D721Med (cell line): Measurements from ENCODE around the gene ITGA2.

ENCODE experiments used
- DNase-seq: peaks from one replicate; pipeline ENCODE4 v3.0.0; 2011; ENCODE audit warnings: low spot score; ENCODE audit not compliant: insufficient read length
- FAIRE-seq: peaks from 2 replicates; lab custom pipeline; 2011; peaks lifted over from hg19 to GRCh38; lab: Jason Lieb, UNC
- TF ChIP-seq, protein P1 (sequence below): IDR thresholded peaks from 2 replicates; pipeline ENCODE4 v1.5.1; 2012; ENCODE audit warnings: mild to moderate bottlenecking, control low read depth; ENCODE audit not compliant: insufficient read depth; ENCODE audit errors: missing control alignments

ITGA2 gene

DNA sequence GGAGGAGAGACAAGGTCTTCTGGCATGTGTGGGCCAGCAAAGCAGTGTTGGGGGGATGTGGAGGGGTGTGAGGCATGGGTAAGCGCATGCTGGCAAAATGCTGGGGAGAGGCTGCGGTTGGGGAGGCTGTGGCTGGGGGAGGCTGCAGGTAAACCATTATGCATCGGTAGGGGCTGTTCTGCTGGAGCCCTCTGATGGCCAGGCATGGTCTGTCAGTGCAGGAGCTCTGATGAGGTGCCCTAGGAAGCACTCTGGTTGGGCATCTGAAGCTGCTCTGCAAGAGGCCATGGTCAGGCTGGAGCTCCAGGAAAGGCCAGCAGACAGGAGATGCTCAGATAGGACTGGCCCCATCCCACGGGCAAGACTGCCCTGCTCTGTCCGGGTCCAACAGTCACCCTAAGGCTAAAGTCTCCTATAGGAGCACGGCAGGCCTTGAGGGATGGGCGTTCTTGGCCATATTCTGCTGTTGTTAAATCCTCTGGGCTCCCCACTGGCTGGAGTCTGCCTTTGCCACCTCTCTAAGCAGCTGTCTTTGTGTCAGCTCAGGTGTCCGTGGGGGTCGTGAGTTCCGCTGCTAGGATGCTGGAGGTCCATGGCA lies 28.7 kb downstream of the ITGA2 start:
- no peak for FAIRE-seq
- TF ChIP-seq, protein P1, sequence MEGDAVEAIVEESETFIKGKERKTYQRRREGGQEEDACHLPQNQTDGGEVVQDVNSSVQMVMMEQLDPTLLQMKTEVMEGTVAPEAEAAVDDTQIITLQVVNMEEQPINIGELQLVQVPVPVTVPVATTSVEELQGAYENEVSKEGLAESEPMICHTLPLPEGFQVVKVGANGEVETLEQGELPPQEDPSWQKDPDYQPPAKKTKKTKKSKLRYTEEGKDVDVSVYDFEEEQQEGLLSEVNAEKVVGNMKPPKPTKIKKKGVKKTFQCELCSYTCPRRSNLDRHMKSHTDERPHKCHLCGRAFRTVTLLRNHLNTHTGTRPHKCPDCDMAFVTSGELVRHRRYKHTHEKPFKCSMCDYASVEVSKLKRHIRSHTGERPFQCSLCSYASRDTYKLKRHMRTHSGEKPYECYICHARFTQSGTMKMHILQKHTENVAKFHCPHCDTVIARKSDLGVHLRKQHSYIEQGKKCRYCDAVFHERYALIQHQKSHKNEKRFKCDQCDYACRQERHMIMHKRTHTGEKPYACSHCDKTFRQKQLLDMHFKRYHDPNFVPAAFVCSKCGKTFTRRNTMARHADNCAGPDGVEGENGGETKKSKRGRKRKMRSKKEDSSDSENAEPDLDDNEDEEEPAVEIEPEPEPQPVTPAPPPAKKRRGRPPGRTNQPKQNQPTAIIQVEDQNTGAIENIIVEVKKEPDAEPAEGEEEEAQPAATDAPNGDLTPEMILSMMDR: no peak

DNA sequence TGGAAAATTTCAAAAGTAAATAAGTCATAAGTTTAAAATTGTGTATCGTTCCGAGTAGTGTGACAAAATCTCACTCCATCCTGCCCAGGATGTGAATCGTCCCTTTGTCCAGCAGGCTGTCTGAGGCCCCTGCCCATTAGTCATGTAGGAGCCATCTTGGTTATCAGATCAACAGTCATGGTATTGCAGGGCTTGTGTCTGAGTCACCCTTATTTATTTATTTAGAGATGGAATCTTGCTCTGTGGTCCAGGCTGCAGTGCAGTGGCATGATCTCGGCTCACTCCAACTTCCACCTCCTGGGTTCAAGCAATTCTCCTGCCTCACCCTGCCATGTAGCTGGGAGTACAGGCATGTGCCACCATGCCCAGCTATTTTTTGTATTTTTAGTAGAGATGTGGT lies 30.2 kb downstream of the ITGA2 start:
- FAIRE-seq (no peak), DNase-seq (no peak)
- TF ChIP-seq, protein P1: no peak

More for the DNA sequence above, 28.7 kb downstream of the ITGA2 start:
- no peak for DNase-seq

DNA sequence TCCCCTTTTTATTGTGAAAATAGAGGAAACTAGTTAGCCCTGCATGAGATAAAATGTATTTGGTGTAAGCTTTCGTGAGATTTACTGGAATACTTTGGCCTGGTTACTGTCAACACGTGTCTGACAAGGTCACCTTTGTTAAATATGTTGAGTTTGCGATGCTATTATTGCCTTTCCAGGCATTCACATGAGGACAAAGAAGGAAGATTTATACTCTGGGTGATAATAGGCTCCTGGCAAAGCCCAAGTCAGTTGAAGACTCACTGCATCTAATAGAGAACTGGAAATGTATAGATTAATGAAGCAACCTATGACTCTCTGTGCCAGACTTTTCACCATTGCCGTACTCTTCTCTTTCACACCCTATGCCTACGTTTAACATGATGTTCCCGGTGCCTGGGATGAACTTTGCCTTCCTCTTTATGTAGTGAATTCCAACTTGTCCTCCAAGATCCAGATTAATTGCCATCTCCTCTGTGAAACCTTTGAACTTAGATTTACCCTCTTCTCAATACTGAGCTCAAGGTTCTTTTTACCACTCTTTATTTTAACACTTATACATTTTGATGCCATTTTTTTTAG lies 33.9 kb downstream of the ITGA2 start:
- no peak for FAIRE-seq
- no peak for DNase-seq
- TF ChIP-seq, protein P1: no peak

DNA sequence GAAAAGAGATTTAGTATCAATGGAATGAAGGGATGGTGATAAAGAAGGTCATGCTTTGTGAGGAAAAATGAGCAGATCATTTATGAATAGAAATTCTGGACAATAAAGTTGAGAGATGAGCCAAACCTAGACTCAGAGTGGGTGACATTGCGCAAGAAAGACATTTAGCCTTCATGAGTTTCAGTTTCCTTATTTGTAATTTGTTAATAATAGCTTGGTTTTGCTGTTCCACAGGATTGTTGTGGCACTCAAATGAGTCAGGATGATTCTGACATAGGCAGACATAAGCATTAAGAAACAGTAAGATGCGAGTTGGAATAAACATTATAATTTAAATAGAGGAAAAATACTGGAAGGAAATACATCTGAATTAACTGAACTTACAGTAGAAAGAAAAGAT lies 34.8 kb downstream of the ITGA2 start:
- no peak for FAIRE-seq
- TF ChIP-seq, protein P1: no peak
- DNase-seq: no peak

DNA sequence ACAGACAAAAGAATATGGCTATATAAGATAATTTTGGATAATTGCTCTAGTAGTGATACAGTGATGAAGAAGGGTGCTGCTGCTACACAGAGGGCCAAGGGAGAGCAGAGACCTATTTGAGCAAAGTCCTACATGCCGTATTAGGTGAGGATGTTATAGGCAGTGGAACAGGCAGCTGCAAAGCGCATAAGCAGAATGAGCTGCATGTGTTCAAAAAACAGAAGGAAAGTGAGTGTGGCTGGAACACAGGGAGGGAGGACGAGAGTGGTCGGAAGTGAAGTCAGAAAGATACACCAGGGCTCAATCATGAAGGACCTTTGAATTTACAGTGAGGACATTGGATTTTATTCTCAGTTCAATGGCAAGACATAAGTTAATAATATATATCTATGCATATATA lies 35.4 kb downstream of the ITGA2 start:
- TF ChIP-seq, protein P1: no peak
- no peak for FAIRE-seq
- DNase-seq: no peak

DNA sequence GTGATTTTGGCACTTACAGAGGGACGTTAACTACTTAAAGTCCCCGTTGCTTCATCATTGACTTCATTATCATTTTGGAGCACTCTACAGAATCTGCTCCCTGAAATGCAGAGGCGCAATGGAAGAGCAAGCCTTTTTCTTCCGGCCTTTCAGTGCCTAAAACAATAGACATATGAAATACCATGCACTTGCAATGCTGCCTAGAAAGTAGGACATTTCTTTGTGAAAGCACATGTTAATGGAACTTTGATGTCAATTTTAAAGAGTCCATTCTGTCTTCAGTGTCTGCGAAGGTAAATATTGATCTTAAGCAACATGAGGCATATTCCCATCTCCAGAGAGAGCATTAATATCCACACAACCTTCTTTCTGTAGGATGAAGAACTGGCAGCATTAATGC lies 36.3 kb downstream of the ITGA2 start:
- DNase-seq (no peak), FAIRE-seq (no peak)
- TF ChIP-seq, protein P1: no peak

DNA sequence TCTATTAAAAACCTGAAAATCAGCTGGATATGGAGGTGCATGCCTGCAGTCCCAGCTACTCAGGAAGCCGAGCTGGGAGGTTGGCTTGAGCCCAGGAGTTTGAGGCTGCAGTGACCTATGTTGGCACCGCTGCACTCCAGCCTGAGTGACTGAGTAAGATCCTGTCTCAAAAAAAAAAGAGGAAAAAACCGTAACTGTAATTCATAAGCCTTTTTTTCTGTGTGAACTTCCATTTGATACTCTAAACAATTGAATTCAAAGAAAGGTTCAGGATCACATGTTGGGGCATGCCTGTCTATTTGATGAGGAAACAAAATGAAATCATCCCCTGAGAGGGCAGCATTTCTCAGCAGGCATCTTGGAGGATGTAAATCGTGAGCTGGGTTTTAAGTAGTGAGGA lies 38.8 kb downstream of the ITGA2 start:
- no peak for DNase-seq
- TF ChIP-seq, protein P1: no peak
- FAIRE-seq: no peak
